HEK293T (cell line): Measurements from ENCODE around the gene ADAT2.

Experiments used
- CTCF ChIA-PET: fragments of 350-600 bp; formaldehyde crosslinking; extraction: SDS; loops from one replicate; lab custom pipeline; 2021; ENCODE audit warnings: antibody characterized with exemption, inconsistent platforms; lab: Yijun Ruan, JAX
- POLR2A ChIA-PET: fragments of 350-600 bp; formaldehyde crosslinking; extraction: SDS; loops from one replicate; lab custom pipeline; 2020; ENCODE audit warnings: antibody characterized with exemption, inconsistent platforms; lab: Yijun Ruan, JAX
- DNase-seq: peaks from one replicate; pipeline ENCODE4 v3.0.0; 2012; ENCODE audit warnings: mixed read lengths; ENCODE audit errors: extremely low spot score
- ARNT ChIP-seq: fragments of 450-650 bp; IDR thresholded peaks from 2 replicates; pipeline ENCODE4 v1.6.1; 2017; ENCODE audit warnings: mild to moderate bottlenecking
- BHLHE40 ChIP-seq: fragments of 450-650 bp; IDR thresholded peaks from 2 replicates; pipeline ENCODE4 v1.6.1; 2016; ENCODE audit warnings: mild to moderate bottlenecking, moderate library complexity, borderline replicate concordance
- CTBP1 ChIP-seq: fragments of 450-650 bp; IDR thresholded peaks from 2 replicates; pipeline ENCODE4 v1.6.1; 2016; ENCODE audit warnings: borderline replicate concordance
- ELF4 ChIP-seq: fragments of 450-650 bp; IDR thresholded peaks from 2 replicates; pipeline ENCODE4 v1.6.1; 2017; ENCODE audit warnings: antibody characterized with exemption
- FOXA1 ChIP-seq: fragments of 450-650 bp; IDR thresholded peaks from 2 replicates; pipeline ENCODE4 v1.6.1; 2016; ENCODE audit warnings: mild to moderate bottlenecking
- FOXK2 ChIP-seq: fragments of 450-650 bp; IDR thresholded peaks from 2 replicates; pipeline ENCODE4 v1.6.1; 2016; ENCODE audit warnings: mild to moderate bottlenecking
- FOXM1 ChIP-seq: fragments of 450-650 bp; IDR thresholded peaks from 2 replicates; pipeline ENCODE4 v1.6.1; 2017; ENCODE audit warnings: mild to moderate bottlenecking, borderline replicate concordance
- HDGF ChIP-seq: fragments of 450-650 bp; IDR thresholded peaks from 2 replicates; pipeline ENCODE4 v1.6.1; 2017; ENCODE audit warnings: antibody characterized with exemption, borderline replicate concordance
- L3MBTL2 ChIP-seq: fragments of 450-650 bp; conservative IDR thresholded peaks from 2 replicates; pipeline ENCODE4 v1.6.1; 2016; ENCODE audit warnings: mild to moderate bottlenecking
- LEF1 ChIP-seq: fragments of 450-650 bp; IDR thresholded peaks from 2 replicates; pipeline ENCODE4 v1.6.1; 2017; ENCODE audit warnings: mild to moderate bottlenecking, borderline replicate concordance
- NFRKB ChIP-seq: fragments of 450-650 bp; IDR thresholded peaks from 2 replicates; pipeline ENCODE4 v1.6.1; 2016; ENCODE audit warnings: mild to moderate bottlenecking, moderate library complexity
- SP1 ChIP-seq: fragments of 450-650 bp; IDR thresholded peaks from 2 replicates; pipeline ENCODE4 v1.6.1; 2017
- SUZ12 ChIP-seq: fragments of 450-650 bp; IDR thresholded peaks from 2 replicates; pipeline ENCODE4 v1.6.1; 2016; ENCODE audit warnings: mild to moderate bottlenecking
- TARDBP ChIP-seq: fragments of 450-650 bp; IDR thresholded peaks from 2 replicates; pipeline ENCODE4 v1.6.1; 2016
- ZNF384 ChIP-seq: fragments of 450-650 bp; IDR thresholded peaks from 2 replicates; pipeline ENCODE4 v1.6.1; 2016
- TF ChIP-seq, protein P1 (sequence below): fragments of 450-650 bp; IDR thresholded peaks from 2 replicates; pipeline ENCODE4 v1.6.1; 2016

Gene ADAT2

DNA sequence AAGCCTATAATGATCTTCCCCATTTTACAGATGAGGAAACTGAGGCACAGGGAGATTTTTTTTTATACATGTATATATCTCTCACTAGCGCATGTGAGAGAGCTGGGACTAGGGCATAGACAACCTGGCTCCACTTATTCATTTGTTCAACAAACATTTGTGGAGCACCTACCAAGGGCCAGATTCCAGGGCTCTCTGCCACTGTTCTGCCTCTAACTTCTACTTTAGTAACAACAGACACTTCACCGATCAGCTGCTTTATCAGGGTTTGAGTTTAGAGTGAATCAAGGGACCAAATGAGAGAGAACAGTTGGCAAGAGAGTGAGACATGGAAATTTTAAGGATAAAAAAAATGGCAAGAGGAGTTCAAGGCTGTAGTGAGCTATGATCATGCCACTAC lies 7.4 kb downstream of the ADAT2 start:
- CTCF ChIA-PET: no interaction called here
- TF ChIP-seq L3MBTL2 (no peak), NFRKB (no peak), ELF4 (no peak), BHLHE40 (no peak), FOXK2 (no peak), ZNF384 (no peak), TARDBP (no peak), HDGF (no peak), SP1 (no peak), FOXA1 (no peak)
- no peak for DNase-seq
- POLR2A ChIA-PET: no interaction called here

DNA sequence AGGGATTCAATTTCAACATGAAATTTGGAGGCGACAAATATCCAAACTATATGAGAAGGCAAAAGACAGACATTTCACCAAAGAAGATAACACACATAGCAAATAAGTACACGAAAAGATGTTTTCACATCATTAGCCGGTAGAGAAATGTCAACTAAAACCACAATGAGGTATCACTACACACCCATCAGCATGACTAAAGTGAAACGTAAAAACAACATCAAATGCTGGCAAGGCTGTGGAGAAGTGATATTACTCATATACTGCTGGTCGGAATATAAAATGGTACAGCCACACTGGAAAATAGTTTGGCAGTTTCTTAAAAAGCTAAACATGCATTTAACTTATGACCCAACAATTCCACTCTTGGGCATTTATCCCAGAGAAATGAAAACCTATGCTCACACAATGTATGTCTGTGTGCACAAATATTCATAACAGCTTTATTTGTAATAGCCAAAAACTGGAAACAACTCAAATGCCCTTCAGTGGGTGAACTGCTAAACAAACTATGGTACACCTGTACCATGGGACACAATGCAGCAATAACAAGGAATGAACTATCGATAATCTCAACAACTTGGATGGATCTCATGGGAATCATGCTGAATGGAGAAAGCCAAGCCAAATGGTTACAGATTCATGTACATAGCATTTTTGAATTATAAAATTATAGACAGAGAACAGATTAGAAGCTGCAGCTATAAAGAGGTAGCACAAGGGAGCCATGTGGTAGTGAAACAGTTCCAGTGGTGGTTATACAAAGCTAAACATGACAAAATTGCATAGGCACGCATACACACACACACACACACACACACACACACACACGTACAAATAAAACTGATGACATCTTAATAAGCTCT lies 8.6 kb downstream of the ADAT2 start:
- DNase-seq: no peak
- CTCF ChIA-PET: interaction anchor here (0.6 to 1.4 kb wide), 3 partner anchors 14 to 136 kb away, joined by 3 to 6 read pairs (median 4); no protein-coding TSS in a partner anchor
- POLR2A ChIA-PET: interaction anchor here (1.2 kb wide), 1 partner anchor 9 kb away, joined by 5 read pairs; the partner anchor contains the start of genes ADAT2 and PEX3
- no peak for TF ChIP-seq L3MBTL2

DNA sequence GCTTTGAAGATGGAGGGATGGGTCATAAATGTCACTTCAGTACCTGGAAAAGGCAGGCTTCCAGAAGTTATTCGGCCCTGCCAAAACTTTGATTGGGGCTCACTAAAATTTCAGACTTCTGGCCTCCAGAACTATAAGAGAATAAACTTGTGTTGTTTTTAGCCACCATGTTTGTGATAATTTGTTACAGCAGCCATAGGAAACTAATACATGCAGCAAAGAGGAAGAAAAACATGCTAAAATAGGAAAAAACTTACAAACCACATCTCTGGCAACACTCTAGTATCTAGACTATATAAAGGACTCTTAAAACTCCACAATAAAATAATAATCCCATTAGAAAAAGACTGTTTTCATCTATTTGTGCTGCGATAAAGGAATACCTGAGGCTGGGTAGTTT lies 9.5 kb downstream of the ADAT2 start:
- ChIA-PET POLR2A (no interaction called here), CTCF (no interaction called here)
- DNase-seq: no peak
- TF ChIP-seq ZNF384 (no peak), FOXM1 (no peak), FOXA1 (no peak), ELF4 (no peak), LEF1 (no peak), FOXK2 (no peak), NFRKB (no peak), BHLHE40 (no peak), CTBP1 (no peak), SP1 (no peak), TARDBP (no peak), HDGF (no peak), L3MBTL2 (no peak), ARNT (no peak)
- TF ChIP-seq, protein P1, sequence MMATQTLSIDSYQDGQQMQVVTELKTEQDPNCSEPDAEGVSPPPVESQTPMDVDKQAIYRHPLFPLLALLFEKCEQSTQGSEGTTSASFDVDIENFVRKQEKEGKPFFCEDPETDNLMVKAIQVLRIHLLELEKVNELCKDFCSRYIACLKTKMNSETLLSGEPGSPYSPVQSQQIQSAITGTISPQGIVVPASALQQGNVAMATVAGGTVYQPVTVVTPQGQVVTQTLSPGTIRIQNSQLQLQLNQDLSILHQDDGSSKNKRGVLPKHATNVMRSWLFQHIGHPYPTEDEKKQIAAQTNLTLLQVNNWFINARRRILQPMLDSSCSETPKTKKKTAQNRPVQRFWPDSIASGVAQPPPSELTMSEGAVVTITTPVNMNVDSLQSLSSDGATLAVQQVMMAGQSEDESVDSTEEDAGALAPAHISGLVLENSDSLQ: no peak

DNA sequence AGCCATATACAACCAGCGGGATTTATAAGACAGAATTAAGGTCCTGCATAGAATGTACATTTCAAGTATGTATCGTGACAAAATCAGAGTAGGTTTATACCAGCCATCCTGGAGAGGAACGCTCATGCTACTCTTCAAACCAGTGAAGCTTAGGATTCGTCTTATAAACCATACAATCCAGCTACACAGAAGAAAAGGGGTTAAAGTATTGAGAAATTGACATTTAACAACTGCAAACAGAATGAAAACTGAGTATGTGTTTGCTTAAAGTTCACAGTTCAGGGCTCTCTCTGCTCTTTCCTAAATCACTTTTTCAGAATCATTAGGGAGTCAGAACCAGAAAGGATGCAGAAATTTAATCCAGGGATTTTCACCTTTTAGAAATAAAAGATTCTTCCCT lies 17.9 kb downstream of the ADAT2 start:
- CTCF ChIA-PET: no interaction called here
- no peak for DNase-seq
- no peak for TF ChIP-seq SP1
- no peak for TF ChIP-seq CTBP1
- no peak for TF ChIP-seq FOXK2
- TF ChIP-seq BHLHE40: no peak
- TF ChIP-seq, protein P1: no peak
- POLR2A ChIA-PET: no interaction called here

DNA sequence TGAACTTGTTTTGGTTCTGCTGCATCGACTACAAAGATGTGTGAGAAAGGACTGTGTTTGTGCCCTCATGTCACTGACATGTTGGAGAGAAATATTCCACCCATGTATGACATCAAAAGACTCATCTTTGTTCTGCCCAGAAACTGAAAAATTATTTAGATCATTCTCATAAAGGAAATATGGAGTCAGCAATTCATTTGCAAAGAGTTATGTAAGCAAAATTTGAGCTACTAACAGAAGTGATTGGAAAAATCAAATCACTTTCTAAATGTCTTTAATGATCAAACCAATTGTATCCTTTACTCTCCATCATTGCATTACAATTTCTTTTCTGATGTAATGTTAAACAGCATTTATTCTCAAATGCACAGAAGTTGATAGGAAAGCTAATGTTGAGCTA lies 19.3 kb downstream of the ADAT2 start:
- TF ChIP-seq ZNF384: no peak
- POLR2A ChIA-PET: no interaction called here
- DNase-seq: no peak
- CTCF ChIA-PET: no interaction called here

DNA sequence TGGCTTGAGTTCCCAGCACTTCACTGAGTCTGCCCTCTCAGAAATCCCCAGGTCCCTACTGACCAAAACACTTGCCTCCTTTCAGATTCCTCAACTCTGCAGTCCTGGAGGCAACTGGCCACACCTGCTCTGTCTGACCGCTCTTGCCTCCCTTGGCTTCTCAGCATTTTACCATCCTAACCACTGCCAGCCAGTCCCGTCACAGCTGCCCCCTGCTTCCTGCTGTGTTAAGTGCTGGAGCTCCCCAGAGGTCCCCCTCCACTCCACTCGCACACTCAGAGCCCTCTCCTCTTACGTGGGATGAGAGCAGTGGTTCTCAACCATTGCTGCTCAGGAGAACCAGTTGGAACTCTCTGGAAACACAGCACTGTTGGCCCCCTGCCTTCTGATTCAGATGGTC lies 20.5 kb downstream of the ADAT2 start:
- no peak for TF ChIP-seq NFRKB
- TF ChIP-seq SP1: no peak
- TF ChIP-seq LEF1: no peak
- TF ChIP-seq ZNF384: no peak
- no peak for TF ChIP-seq ELF4
- ChIA-PET POLR2A (no interaction called here), CTCF (no interaction called here)
- no peak for DNase-seq

DNA sequence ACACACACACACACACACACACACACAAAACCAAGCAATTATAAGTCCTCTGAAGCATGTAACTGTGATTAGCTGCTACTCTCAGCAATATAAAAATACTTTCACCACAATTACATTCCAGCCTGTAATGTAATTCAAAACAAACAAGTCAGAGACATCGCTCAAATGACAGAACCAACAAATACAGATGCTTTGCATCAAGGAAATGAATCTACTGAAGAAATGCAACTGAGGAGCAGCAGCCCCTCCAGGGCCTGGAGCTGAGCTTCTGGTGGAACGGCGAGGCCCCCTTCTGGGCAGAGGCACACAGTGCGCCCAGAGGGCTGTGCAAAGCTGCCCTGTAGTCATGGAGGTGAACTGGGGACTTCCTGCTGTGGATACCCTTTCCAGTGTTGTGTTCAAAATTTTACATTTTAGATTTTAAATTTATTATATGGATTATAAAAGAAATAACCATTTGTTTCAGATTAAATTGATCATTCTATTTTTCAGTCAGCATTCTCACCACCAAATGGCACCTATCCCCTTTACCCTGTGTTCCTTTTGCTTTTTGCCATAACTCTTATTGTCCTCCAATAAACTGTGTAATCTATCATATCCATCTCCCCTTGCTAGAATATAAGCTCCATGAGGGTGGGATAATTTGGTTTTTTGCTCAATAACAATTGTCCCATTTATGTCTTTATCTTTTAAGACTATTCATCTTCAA lies 23.2 kb downstream of the ADAT2 start:
- peak; percentile 84 for DNase-seq
- TF ChIP-seq TARDBP (no peak), CTBP1 (no peak), NFRKB (no peak), FOXK2 (no peak), SUZ12 (no peak), ARNT (no peak), HDGF (no peak), ELF4 (no peak), SP1 (no peak), L3MBTL2 (no peak), BHLHE40 (no peak), LEF1 (no peak), FOXA1 (no peak), ZNF384 (no peak)
- TF ChIP-seq, protein P1: no peak
- CTCF ChIA-PET: interaction anchor here (0.7 to 1.9 kb wide), 8 partner anchors 11 to 953 kb away, joined by 3 to 16 read pairs (median 4); no protein-coding TSS in a partner anchor
- POLR2A ChIA-PET: no interaction called here
